A673 (cell line): ENCODE results near the gene OSBPL6. TPM values are rescaled to one million over a fixed set of nuclear protein-coding genes. Genes with fewer than 3 reads are reported as not detected.

Source experiments
- BruUV-seq: library from RNA; stranded (reverse); fragments of 400-500 nt; replicated peaks from 2 replicates; lab custom pipeline; 2021; lab: Mats Ljungman, UMichigan
- CTCF ChIA-PET: fragments of 300-600 bp; sonication (Branson Sonifier 250); formaldehyde crosslinking; loops from one replicate; lab custom pipeline; 2022; ENCODE audit warnings: antibody characterized with exemption; lab: Charles Lee
- POLR2A ChIA-PET: fragments of 300-600 bp; sonication (Branson Sonifier 250); formaldehyde crosslinking; loops from one replicate; lab custom pipeline; 2022; ENCODE audit warnings: antibody characterized with exemption; ENCODE audit not compliant: low non-redundant PET; lab: Charles Lee
- DNase-seq: peaks from one replicate; pipeline ENCODE4 v3.0.0-alpha.2; 2015; ENCODE audit warnings: low spot score
- H3K27ac ChIP-seq: fragments of 200-600 bp; sonication (generic); 2 replicates; pipeline ENCODE4 v1.5.1; 2016; ENCODE audit warnings: mixed run types, low read depth, mild to moderate bottlenecking, mixed read lengths, antibody characterized with exemption, low read length; ENCODE audit not compliant: poor library complexity, severe bottlenecking
- H3K27me3 ChIP-seq: fragments of 200-600 bp; sonication (generic); replicated peaks from 2 replicates; pipeline ENCODE4 v1.6.1; 2017; ENCODE audit warnings: mixed run types, low read depth, mild to moderate bottlenecking, mixed read lengths, antibody characterized with exemption, low read length; ENCODE audit not compliant: insufficient read depth, poor library complexity
- H3K36me3 ChIP-seq: fragments of 200-600 bp; sonication (generic); 2 replicates; pipeline ENCODE4 v1.6.1; 2016; ENCODE audit warnings: mixed run types, mild to moderate bottlenecking, mixed read lengths, antibody characterized with exemption, low read length; ENCODE audit not compliant: insufficient read depth, poor library complexity, severe bottlenecking
- H3K4me1 ChIP-seq: fragments of 200-600 bp; sonication (generic); 2 replicates; pipeline ENCODE4 v1.6.1; 2017; ENCODE audit warnings: mixed run types, mild to moderate bottlenecking, mixed read lengths, antibody characterized with exemption, low read length; ENCODE audit not compliant: insufficient read depth, poor library complexity, severe bottlenecking
- H3K4me3 ChIP-seq: fragments of 200-600 bp; sonication (generic); 2 replicates; pipeline ENCODE4 v1.5.1; 2016; ENCODE audit warnings: low read depth, mixed run types, mild to moderate bottlenecking, mixed read lengths, low read length; ENCODE audit not compliant: poor library complexity, severe bottlenecking
- H3K9me3 ChIP-seq: fragments of 200-600 bp; sonication (generic); 2 replicates; pipeline ENCODE4 v1.6.1; 2016; ENCODE audit warnings: mixed run types, low read depth, mild to moderate bottlenecking, mixed read lengths, antibody characterized with exemption, low read length; ENCODE audit not compliant: poor library complexity, severe bottlenecking
- EZH2 ChIP-seq: fragments of 200-600 bp; sonication (generic); IDR thresholded peaks from 2 replicates; pipeline ENCODE4 v1.6.1; 2017; ENCODE audit warnings: borderline replicate concordance, low read depth, mild to moderate bottlenecking, mixed read lengths, antibody characterized with exemption, low read length; ENCODE audit not compliant: poor library complexity, severe bottlenecking
- intact Hi-C: fragments of 100-400 bp; cut with micrococcal nuclease; formaldehyde crosslinking; loops from one replicate; pipeline ENCODE4 v1.10.0; 2022; ENCODE audit not compliant: unreplicated experiment
- total RNA-seq: library from RNA; stranded (reverse); gene quantifications from 2 replicates; pipeline ENCODE4 v1.2.3, GENCODE V29; 2021
- TF ChIP-seq, protein P1 (sequence below): fragments of 300-800, 200-600 bp; sonication (generic); conservative IDR thresholded peaks from 2 replicates; pipeline ENCODE4 v1.5.1; 2017; ENCODE audit warnings: low read depth, mild to moderate bottlenecking, antibody characterized with exemption, low read length, moderate library complexity, mixed read lengths

The OSBPL6 gene
- total RNA-seq, 1 experiment from 2014 or later: 19.3 TPM

DNA sequence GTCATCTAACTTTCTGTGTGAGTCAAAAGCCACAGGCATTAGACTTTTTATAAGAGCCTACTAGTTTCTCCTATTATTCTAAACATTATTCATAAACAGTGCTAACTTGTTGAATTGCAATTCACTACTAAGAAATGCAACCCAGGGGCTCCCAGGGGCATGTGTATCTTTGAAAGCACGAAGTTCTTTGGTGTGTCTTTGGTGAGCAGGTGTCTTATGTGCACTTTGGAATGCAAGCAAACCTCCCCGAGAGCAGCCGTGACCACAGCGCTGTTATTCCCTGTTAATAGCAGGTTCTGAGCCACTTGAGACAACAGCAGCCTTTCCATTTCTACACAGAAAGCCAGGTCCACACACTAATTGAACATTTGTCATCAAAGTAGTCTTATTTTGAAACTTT lies 133.2 kb downstream of the OSBPL6 start:
- POLR2A ChIA-PET: no interaction called here
- TF ChIP-seq EZH2: no peak
- TF ChIP-seq, protein P1, sequence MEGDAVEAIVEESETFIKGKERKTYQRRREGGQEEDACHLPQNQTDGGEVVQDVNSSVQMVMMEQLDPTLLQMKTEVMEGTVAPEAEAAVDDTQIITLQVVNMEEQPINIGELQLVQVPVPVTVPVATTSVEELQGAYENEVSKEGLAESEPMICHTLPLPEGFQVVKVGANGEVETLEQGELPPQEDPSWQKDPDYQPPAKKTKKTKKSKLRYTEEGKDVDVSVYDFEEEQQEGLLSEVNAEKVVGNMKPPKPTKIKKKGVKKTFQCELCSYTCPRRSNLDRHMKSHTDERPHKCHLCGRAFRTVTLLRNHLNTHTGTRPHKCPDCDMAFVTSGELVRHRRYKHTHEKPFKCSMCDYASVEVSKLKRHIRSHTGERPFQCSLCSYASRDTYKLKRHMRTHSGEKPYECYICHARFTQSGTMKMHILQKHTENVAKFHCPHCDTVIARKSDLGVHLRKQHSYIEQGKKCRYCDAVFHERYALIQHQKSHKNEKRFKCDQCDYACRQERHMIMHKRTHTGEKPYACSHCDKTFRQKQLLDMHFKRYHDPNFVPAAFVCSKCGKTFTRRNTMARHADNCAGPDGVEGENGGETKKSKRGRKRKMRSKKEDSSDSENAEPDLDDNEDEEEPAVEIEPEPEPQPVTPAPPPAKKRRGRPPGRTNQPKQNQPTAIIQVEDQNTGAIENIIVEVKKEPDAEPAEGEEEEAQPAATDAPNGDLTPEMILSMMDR: no peak
- DNase-seq: no peak

DNA sequence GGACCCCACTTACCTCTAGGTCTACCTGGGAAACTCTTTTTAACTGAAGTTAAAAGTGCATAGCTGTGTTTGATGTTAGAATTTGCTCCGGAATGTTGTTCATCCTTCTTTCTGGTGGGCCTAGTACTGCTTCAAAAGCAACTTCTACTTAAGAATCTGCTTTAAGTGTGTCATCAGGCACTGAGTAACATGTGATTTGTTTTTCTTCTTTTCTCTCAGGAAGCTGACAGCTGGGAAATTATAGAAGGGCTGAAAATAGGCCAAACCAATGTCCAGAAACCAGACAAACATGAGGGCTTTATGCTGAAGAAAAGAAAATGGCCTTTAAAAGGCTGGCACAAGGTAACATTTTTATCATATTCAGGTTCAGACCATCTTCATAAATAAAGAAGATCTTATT lies 133.7 kb downstream of the OSBPL6 start:
- H3K9me3 ChIP-seq: no peaks in the 10 kb centered on the region
- no peaks in the 10 kb centered on the region for H3K27me3 ChIP-seq
- no peak overlapping the region for H3K4me3 ChIP-seq
- DNase-seq: no peak
- H3K27ac ChIP-seq: no peak overlapping the region
- no TSS peak for BruUV-seq
- ChIA-PET POLR2A (no interaction called here), CTCF (no interaction called here)
- TF ChIP-seq, protein P1: no peak
- TF ChIP-seq EZH2: no peak
- intact Hi-C loops: no loop called here
- H3K36me3 ChIP-seq: no peaks in the 10 kb centered on the region
- no peaks in the 10 kb centered on the region for H3K4me1 ChIP-seq

More for the DNA sequence above, 133.2 kb downstream of the OSBPL6 start:
- CTCF ChIA-PET: no interaction called here
- no peak overlapping the region for H3K4me3 ChIP-seq
- no peaks in the 10 kb centered on the region for H3K9me3 ChIP-seq
- H3K27me3 ChIP-seq: no peaks in the 10 kb centered on the region
- intact Hi-C loops: no loop called here
- no peaks in the 10 kb centered on the region for H3K36me3 ChIP-seq
- BruUV-seq: no TSS peak
- H3K27ac ChIP-seq: no peak overlapping the region
- no peaks in the 10 kb centered on the region for H3K4me1 ChIP-seq

DNA sequence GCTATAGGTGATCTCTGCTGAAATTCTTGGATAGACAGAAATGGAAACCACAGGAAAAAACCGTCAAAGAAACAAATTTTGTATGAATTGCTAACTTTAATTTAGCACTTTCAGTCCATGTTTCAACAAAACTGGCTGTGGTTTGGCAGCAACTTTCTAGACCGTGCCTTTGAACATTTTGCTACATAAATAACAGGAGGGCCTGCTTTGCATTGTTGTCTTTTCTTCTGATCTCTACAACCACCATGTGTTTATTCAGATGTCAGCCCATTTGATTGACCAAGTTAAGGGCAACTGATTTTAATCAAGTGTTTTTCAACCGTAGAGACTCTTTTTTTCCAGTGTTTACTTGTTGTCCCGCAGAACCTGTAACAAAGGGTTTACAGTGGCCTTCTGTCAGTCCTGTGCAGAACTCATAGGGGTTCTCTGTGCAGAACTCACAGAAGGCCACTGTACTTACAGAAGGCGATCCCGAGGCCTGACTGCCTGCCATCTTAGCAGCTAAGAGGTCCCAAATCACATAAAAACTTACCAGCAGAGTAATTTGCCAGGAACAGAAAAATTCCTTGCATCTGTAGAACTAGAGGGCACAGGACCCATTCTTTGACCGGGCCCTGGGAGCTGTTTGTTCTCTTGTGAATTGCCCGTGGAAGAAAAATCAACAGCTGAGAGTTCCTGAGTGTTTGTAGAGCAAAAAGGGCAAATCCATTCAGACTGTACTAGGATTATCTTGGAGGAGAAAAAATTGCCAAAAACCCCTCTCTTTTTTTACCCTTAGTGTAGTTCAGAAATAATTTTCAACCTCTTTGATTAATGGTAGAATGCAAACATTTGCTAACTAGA lies 136.1 kb downstream of the OSBPL6 start:
- no TSS peak for BruUV-seq
- ChIA-PET POLR2A (no interaction called here), CTCF (no interaction called here)
- DNase-seq: no peak
- Histone ChIP-seq H3K9me3 (no peaks in the 10 kb centered on the region), H3K36me3 (peaks cover 3% of the 10 kb centered on the region), H3K4me1 (no peaks in the 10 kb centered on the region), H3K27me3 (no peaks in the 10 kb centered on the region), H3K27ac (no peak overlapping the region), H3K4me3 (no peak overlapping the region)
- intact Hi-C loops: no loop called here
- TF ChIP-seq, protein P1: no peak
- no peak for TF ChIP-seq EZH2
